Osteocyte (in vitro differentiated cells): Measurements from ENCODE around the gene BUB1B. TPM values are rescaled to one million over a fixed set of nuclear protein-coding genes. Genes with fewer than 3 reads are reported as not detected.

Source experiments
- DNase-seq: peaks from one replicate; pipeline ENCODE4 v3.0.0; 2021; ENCODE audit warnings: mixed read lengths; ENCODE audit not compliant: unreplicated experiment; ENCODE audit errors: extremely low spot score
- H3K27ac Mint-ChIP-seq: one replicate; pipeline ENCODE4 v1.8.0; 2021; ENCODE audit warnings: mild to moderate bottlenecking, mixed read lengths; ENCODE audit not compliant: unreplicated experiment
- H3K27me3 Mint-ChIP-seq: one replicate; pipeline ENCODE4 v1.8.0; 2021; ENCODE audit warnings: mixed read lengths; ENCODE audit not compliant: unreplicated experiment
- H3K36me3 Mint-ChIP-seq: one replicate; pipeline ENCODE4 v1.8.0; 2021; ENCODE audit warnings: mixed read lengths; ENCODE audit not compliant: unreplicated experiment
- H3K4me1 Mint-ChIP-seq: one replicate; pipeline ENCODE4 v1.8.0; 2021; ENCODE audit warnings: mixed read lengths; ENCODE audit not compliant: unreplicated experiment
- H3K4me3 Mint-ChIP-seq: one replicate; pipeline ENCODE4 v1.8.0; 2021; ENCODE audit warnings: mild to moderate bottlenecking, moderate library complexity, mixed read lengths; ENCODE audit not compliant: unreplicated experiment
- H3K9me3 Mint-ChIP-seq: one replicate; pipeline ENCODE4 v1.8.0; 2021; ENCODE audit warnings: mixed read lengths; ENCODE audit not compliant: unreplicated experiment
- CTCF ChIP-seq: fragments of 200-600 bp; sonication (generic); IDR thresholded peaks from 2 replicates; pipeline ENCODE4 v1.5.0; 2021; ENCODE audit warnings: antibody characterized with exemption, mild to moderate bottlenecking, moderate library complexity
- total RNA-seq: library from RNA; stranded (reverse); gene quantifications from 2 replicates; pipeline ENCODE4 v1.2.1, GENCODE V29; 2021

The BUB1B gene
- total RNA-seq, 1 donor from 2014 or later = 8.5 TPM

- no peak overlapping the region for H3K27ac Mint-ChIP-seq
Observed at GRCh38 chr15:40265875-40266274, 105.0 kb downstream of the BUB1B start.

GRCh38 chr15:40266828-40267304 is 106.0 kb downstream of the BUB1B start:
- no peaks in the 10 kb centered on the region for H3K9me3 Mint-ChIP-seq
- H3K4me1 Mint-ChIP-seq = peaks cover 18% of the 10 kb centered on the region
- TF ChIP-seq CTCF = no peak
- H3K27ac Mint-ChIP-seq = peak overlapping the region; percentile 15
- no peaks in the 10 kb centered on the region for H3K27me3 Mint-ChIP-seq
- no peak for DNase-seq
- no peaks in the 10 kb centered on the region for H3K36me3 Mint-ChIP-seq
- no peak overlapping the region for H3K4me3 Mint-ChIP-seq

More at GRCh38 chr15:40265875-40266274, 105.0 kb downstream of the BUB1B start:
- H3K27me3 Mint-ChIP-seq = no peaks in the 10 kb centered on the region
- TF ChIP-seq CTCF = no peak
- H3K9me3 Mint-ChIP-seq = no peaks in the 10 kb centered on the region
- no peaks in the 10 kb centered on the region for H3K36me3 Mint-ChIP-seq
- DNase-seq = no peak
- H3K4me3 Mint-ChIP-seq = no peak overlapping the region
- peaks cover 18% of the 10 kb centered on the region for H3K4me1 Mint-ChIP-seq

- H3K4me1 Mint-ChIP-seq = peaks cover 18% of the 10 kb centered on the region
- no peak overlapping the region for H3K4me3 Mint-ChIP-seq
- no peaks in the 10 kb centered on the region for H3K36me3 Mint-ChIP-seq
- DNase-seq = no peak
- no peaks in the 10 kb centered on the region for H3K27me3 Mint-ChIP-seq
- no peak for TF ChIP-seq CTCF
- H3K27ac Mint-ChIP-seq = no peak overlapping the region
- H3K9me3 Mint-ChIP-seq = no peaks in the 10 kb centered on the region
Observed at GRCh38 chr15:40267670-40268069, 106.8 kb downstream of the BUB1B start.

- H3K36me3 Mint-ChIP-seq = no peaks in the 10 kb centered on the region
- no peaks in the 10 kb centered on the region for H3K9me3 Mint-ChIP-seq
- H3K4me1 Mint-ChIP-seq = peaks cover 8% of the 10 kb centered on the region
- H3K4me3 Mint-ChIP-seq = no peak overlapping the region
- H3K27ac Mint-ChIP-seq = no peak overlapping the region
- no peak for DNase-seq
- H3K27me3 Mint-ChIP-seq = no peaks in the 10 kb centered on the region
- TF ChIP-seq CTCF = no peak
Observed at GRCh38 chr15:40269604-40270003, 108.7 kb downstream of the BUB1B start.

GRCh38 chr15:40270246-40270995 is 109.6 kb downstream of the BUB1B start:
- Mint-ChIP-seq H3K27ac (no peak overlapping the region), H3K27me3 (no peaks in the 10 kb centered on the region), H3K36me3 (no peaks in the 10 kb centered on the region), H3K4me3 (no peak overlapping the region), H3K4me1 (peaks cover 10% of the 10 kb centered on the region), H3K9me3 (no peaks in the 10 kb centered on the region)
- no peak for TF ChIP-seq CTCF
- no peak for DNase-seq

Other genes with a start within 250 kb of the BUB1B start
- gene GPR176, start 240.8 kb upstream of the BUB1B start, total RNA-seq = 21.1 and 22.0 TPM in 2 replicates
- gene EIF2AK4, start 227.0 kb upstream of the BUB1B start, total RNA-seq = 37.8 and 42.2 TPM in 2 replicates
- 181 and 196 TPM in 2 replicates for gene SRP14, start 121.9 kb upstream of the BUB1B start, total RNA-seq
- gene BMF, start 52.2 kb upstream of the BUB1B start, total RNA-seq = 39.3 and 46.6 TPM in 2 replicates
- not detected in 2 replicates for gene PAK6, start 78.0 kb downstream of the BUB1B start, total RNA-seq
- gene ANKRD63, start 122.0 kb downstream of the BUB1B start, total RNA-seq = 0.30 and 0.42 TPM in 2 replicates
- gene PLCB2, start 146.9 kb downstream of the BUB1B start, total RNA-seq = 0.40 and 1.2 TPM in 2 replicates
- gene INAFM2, start 162.6 kb downstream of the BUB1B start, total RNA-seq = 69.0 and 70.3 TPM in 2 replicates
- 18.0 and 21.6 TPM in 2 replicates for gene CCDC9B, start 179.9 kb downstream of the BUB1B start, total RNA-seq
- not detected in 2 replicates for gene PHGR1, start 190.0 kb downstream of the BUB1B start, total RNA-seq
- 1.4 and 1.5 TPM in 2 replicates for gene DISP2, start 197.2 kb downstream of the BUB1B start, total RNA-seq
- gene KNSTRN, start 221.7 kb downstream of the BUB1B start, total RNA-seq = 25.1 and 27.3 TPM in 2 replicates
- gene IVD, start 244.7 kb downstream of the BUB1B start, total RNA-seq = 60.4 and 62.0 TPM in 2 replicates